Measurements from ENCODE around the gene ORAI2.
A peak's percentile ranks its signal among the peaks of the same experiment; 100 is the strongest.

The ORAI2 gene

DNA sequence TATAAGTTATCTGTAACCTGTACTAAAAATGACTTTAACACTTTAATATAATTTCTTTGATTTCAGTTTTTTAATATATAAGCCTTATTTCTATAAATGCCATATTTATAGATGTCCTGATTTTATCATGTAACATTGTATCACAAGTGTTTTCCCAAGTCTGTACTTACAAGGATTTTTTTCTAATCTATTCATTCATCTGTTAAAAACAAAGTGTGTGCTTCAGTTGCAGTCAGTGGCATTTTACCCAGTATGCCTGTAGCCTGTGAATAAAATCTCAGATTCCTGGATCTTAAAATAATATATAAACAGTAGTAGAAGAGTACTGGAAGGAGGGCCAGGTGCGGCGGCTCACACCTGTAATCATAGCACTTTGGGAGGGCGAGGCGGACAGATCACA, 19.8 kb upstream of the ORAI2 start:
- no peak for DNase-seq (ENCODE audit: low read depth, low spot score)

DNA sequence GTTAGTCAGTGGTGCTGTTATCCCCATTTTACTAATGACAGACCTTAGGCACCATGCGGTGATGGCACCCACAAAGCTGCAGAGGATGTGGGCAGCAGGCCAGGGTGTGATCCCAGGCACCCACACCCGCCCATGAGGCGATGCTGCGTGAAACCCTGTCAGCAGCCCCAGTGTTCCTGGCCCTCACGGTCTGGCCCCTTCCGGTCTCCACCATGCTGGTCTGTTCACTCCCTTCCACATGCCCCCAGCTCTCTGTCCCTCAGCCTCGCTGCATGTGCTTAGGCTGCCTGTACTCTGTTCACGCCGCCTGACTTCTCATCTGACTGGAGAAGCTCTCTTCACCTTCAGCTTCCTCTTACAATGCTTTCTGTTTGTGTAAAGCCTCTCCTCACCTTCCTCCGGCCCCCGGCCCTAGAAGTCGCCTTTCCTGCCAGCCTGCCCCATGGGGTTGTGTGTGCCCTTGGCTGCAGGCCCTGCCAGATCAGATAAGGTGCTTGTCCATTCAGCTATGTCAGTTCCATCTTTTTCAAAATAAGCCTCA, 17.6 kb upstream of the ORAI2 start:
- no peak for DNase-seq (ENCODE audit: low read depth, low spot score)

DNA sequence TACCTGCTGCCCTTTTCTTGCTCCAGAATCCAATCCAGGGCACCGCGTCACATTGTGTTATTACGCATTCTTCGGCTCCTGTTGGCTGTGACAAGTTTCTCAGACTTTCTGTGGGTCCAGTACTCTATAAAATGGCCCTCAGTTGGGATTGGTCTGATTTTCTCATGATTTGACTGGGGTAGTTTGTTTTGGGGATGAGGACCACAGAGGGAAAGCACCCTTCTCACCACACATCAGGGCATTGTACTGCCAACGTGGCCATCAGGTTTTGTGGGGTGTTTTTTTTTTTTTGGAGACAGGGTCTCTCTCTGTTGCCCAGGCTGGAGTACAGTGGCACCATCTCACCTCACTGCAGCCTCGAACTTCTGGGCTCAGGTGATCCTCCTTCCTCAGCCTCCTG, 17.0 kb upstream of the ORAI2 start:
- no peak for DNase-seq (ENCODE audit: low read depth, low spot score)

DNA sequence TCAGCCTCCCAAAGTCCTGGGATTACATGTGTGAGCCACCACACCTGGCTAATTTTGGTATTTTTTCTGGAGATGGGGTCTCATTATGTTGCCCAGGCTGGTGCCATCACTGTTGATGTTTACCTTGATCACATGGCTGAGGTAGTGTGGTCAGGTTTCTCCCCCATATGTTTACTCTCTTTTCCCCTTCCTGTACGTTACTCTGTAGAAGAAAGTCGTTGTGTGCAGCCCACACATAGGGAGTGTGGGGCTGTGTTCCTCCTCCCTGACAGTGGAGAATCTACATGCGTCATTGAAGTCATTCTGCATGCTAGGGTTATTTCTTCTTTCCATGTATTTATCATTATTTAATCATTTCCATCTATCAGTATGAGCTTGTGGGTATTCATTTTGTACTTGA, 16.3 kb upstream of the ORAI2 start:
- DNase-seq (ENCODE audit: low read depth, low spot score), result no peak

DNA sequence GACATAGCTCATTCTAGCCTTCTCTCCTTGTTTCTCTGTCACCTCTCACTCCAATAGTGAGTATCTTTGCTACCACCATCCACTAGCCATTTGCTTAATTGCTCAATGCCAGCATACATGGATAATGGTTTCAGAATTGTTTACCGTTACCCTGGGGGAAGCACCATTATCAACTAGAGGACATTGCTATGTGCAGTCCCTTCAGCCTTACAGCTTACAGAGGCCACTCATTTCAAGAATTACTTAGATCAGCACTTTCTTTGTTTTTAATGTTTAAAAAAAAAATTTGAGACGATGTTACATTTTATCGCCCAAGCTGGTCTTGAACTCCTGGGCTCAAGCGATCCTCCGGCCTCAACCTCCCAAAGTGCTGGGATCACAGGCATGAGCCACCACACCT, 14.8 kb upstream of the ORAI2 start:
- no peak for DNase-seq (ENCODE audit: low read depth, low spot score)

DNA sequence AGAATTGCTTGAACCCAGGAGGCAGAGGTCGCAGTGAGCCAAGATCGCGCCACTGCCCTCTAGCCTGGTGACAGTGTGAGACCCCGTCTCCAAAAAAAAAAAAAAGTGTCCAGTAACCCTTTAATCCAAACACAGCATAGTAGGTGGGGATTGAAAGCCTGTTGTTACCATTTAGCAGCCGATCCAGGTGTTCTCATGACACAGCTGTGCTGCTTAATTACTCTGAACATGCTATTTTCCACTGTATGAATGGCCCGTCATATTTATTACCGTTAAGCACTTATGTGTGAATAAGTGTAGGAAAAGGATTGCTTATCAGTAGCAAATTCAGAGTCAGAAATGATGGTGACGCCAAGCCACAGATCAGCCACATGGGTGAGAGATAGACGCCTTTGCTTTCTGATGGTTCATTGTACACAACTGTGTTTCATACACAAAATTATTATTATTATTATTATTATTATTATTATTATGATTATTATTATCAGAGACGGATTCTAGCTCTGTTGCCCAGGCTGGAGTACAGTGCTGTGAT, 11.6 kb upstream of the ORAI2 start:
- DNase-seq (ENCODE audit: low read depth, low spot score), result no peak

DNA sequence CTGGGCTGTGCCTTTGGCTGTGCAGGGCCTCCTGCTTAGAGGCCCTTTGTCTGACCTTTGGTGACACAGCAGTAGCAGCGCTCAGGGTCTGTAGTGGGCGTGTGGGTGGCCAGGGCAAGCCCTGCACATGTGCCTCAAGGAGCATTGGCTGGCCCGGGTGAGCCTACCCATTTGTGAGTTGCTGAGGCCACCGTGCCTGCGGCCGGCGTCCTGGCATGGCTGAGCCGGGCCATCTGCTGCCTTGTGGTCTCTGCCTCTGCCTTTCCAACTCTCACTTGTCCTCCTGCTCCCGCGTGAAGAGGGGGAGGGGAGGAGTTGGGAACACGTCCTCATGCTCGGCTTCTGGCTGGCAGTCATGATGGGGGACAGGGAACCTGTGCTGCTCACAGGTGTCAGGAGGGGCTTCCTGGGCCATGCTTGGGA, 9.2 kb upstream of the ORAI2 start:
- no peak for DNase-seq (ENCODE audit: low read depth, low spot score)

DNA sequence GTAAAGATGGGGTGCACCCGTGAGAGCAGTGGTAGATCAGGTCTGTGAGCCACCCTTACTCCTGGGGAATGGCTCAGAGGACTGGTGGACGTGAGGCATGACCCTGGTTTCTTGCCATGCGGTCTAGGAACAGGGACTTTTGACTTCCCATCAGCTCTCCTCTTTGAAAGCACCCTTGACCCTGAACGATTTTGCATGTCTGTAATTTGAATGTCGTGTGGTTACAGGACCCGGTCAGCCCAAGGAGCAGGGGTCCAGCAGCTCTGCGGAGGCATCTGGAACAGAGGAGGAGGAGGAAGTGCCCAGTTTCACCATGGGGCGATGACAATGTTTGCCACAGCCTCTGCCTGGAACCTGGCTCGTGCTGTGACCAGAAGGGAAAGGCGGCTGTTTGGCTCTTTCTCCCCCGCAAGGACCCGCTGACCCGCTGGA, 8.6 kb upstream of the ORAI2 start:
- DNase-seq (ENCODE audit: low read depth, low spot score), result no peak

DNA sequence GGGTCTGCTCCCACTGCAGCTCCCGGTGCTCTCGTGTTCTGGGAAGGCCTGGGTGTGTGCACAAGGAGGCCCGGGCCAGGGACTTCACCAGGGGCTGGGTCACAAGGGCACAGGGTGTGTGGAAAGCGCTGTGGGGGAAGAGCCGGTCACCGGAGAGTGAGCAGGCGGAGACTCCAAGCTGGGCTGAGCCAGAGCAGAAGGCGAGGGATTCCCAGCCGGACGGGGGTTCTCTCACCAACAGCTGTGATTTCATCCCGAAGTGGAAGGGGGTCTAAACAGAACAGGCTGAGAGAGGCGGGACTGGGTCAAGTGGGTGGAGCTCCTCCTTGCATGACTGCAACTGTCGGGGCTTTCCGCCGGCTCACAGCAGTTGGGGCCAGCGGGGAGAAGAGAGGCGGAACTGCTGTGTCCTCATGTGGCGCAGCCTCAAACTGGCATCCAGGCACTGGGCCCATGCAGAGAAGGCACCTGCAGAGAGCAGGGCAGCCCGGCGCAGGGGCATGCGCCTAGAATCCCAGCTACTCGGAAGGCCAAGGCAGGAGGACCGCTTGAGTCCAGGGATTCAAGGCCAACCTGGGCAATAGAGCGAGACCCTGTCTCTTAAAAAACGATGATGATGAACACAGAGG, 7.6 kb upstream of the ORAI2 start:
- DNase-seq (ENCODE audit: low read depth, low spot score), result no peak

DNA sequence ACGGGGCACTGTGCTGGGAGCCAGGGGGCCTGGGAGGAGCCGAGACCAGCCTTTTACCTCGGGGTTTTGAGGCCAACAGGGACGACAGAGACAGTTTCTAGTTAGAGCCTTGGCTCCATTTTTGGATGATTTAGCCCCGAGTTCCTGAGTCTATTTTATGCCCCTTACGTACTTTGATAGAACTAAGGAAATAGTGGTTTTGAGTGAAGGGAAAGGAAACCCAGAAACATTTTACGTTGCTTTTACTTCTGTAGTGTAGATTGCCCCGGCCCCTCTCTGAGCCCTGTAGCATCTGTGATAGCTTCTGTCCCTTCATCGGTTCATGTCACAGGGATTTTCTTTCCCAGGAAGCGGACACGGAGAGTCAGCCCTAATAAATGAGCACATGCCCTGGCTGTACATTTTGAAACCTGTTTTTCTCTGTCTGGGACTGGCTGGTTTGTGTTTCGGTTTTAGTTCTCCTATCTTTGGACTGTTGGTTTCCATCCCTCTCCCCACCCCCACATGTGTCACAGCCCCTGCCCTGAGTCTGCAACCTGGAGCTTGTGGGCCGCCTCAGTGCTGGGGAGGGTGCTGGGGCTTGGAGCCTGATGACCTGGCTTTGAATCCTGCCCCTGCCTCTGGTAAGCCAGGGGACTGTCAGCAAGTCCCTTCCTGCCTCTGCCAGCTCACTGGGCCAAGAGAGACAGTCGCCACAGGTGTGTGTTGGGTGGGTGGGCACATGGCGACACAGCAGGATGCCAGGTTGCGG, 6.9 kb upstream of the ORAI2 start:
- DNase-seq (ENCODE audit: low read depth, low spot score), result no peak

DNA sequence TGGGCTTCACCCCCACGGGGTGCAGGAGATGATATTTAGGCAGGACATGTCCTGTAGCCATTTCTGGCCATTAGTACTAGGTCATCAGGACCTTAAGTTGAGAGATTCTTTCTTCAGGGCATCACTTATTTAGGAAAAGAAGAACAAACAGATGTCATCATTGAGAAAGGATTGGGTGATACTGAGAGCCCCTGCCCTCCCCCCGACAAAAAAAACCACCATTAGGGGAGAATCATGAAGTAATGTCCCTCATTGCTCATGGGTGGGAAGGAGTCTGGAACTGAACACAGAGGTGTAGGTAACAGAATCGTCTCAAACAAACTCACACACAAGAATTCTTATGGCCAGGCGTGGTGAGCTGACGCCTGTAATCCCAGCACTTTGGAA, 6.4 kb upstream of the ORAI2 start:
- no peak for DNase-seq (ENCODE audit: low read depth, low spot score)

DNA sequence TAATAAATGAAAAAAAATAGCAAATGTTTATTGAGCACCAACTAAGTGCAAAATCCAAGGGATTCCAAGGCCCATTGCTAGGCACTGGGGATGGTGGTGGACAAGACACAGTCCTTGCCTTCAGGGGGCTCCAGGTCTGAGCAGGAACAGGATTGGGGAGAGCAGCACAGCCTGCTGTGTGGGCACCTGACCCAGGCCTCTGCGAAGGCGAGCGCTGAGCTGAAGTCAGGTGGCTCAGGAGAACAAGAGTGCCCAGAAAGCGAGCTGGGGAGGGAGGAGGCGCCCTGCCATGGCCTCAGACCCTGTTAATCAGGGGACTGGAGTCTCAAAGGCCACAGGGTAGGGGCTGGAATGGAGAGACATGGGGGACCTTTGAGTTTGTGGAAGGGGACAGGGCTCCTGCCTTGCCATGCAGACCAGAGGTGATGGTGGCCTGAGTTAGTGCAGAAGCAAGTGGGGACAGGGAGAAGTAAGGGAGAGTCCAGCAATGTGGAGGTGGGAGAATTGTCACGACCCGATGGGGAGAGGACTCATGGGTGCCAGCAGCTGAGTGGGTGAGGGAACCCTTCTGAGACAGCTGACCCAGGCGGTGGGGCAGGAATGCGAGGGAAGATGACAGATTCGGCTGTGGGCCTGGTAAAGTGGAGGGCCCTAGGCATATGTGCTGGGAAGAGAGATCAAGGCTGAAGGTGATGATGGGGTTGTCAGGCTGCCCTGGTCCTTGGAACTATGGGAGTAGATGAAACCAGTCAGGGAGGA, 4.1 kb upstream of the ORAI2 start:
- DNase-seq (ENCODE audit: low read depth, low spot score), result no peak

DNA sequence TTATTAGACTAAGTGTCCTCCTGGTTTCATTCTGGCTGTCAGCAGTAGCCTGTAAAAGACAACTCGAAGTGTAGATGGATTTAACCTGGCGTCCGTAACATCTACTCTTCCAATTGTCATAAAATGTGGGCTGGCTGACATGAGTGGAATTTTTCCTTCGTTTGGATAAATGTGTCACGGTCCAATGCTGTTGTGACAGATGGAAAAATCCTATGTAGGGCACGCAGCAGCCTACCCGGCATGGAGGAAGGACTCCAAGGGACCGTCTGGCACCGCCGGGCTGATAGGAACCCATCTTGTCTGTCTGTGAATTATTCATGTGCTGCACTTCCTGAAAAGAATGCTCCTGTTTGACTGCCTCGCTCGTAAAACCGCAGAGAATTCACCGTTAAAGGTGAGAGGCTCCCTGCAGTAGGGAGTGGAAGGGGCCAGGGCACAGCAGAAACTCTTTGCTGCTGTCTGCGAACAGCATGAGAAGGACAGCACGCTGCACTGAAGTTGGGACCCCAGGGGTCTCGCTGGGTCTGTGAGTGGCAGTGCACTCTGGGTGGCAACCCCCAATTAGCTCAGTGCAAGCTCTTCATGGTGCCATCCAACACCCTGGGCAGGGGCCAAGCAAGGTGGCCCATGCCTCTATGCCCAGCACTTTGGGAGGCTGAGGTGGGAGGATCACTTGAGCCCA, 1.6 kb upstream of the ORAI2 start:
- no peak for DNase-seq (ENCODE audit: low read depth, low spot score)

DNA sequence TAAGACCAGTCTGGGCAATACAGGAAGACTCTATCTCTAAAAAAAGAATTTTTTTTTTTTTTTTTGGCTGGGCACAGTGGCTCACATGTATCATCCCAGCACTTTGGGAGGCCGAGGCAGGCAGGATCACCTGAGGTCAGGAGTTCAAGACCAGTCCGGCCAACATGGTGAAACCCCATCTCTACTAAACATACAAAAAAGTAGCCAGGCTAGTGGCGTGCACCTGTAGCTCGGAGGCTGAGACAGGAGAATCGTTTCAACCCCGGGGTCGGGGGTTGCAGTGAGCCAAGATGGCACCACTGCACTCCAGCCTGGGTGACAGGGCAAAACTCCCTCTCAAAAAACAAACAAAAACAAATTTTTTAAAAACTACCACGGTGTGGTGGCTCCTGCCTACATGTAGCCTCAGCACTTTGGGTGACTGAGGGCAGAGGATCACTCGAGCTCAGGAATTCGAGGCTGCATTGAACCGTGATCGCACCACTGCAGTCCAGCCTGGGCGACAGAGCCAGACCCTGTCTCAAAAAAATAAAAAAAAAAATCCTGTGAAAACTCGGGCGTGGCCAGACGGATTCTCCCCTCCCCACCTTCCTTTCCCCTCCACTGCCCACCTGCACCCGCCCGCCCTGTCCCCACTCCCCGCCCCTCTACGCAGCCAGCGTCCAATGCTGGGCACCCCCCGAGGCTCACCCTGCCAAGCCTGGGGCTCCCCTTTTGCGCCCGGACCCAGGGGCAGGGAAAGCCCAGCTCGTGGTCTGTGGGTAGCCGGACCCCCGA, 745 bp upstream of the ORAI2 start:
- no peak for DNase-seq (ENCODE audit: low read depth, low spot score)

DNA sequence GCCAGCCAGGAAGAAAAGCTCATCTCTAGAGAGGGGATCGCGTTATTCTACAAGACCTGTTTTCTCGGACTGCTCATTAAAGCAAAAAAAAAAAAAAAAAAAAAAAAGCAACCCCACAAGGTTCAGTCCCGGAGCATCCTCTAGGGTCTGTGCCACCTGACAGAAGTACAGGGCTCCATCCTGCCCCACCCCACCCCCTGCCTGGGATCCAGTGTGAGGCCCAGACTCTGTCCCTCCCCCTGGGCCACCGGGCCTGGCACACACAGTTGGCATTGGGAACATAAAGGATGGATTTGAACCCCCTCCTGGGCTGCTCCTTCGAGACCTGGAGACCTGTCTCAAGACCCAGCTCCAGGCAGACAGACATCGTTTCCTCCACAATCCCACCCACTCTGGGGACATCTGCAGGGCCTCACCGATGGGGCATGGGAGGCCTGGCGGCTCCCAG, 688 bp downstream of the ORAI2 start:
- no peak for DNase-seq (ENCODE audit: low read depth, low spot score)

DNA sequence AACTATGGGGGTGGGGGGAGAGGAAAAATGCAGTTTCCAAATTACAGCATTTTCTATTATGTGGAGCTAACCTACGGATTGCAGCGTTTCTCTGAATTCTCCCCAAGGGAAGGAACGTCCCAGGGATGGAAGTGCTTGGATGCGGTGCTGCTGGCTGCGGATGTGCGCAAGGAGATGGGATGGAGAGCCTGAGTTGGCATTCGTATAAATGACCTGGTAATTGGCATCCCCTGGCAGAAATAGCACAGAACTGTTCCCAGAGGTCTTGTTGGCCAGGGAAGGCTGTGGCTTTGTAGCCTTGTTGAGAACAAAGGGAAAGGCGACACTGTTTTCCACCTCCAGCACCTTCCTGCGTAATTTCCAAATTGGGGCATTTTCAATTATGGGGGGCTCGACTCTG, 2.7 kb downstream of the ORAI2 start:
- DNase-seq (ENCODE audit: low read depth, low spot score), result no peak

DNA sequence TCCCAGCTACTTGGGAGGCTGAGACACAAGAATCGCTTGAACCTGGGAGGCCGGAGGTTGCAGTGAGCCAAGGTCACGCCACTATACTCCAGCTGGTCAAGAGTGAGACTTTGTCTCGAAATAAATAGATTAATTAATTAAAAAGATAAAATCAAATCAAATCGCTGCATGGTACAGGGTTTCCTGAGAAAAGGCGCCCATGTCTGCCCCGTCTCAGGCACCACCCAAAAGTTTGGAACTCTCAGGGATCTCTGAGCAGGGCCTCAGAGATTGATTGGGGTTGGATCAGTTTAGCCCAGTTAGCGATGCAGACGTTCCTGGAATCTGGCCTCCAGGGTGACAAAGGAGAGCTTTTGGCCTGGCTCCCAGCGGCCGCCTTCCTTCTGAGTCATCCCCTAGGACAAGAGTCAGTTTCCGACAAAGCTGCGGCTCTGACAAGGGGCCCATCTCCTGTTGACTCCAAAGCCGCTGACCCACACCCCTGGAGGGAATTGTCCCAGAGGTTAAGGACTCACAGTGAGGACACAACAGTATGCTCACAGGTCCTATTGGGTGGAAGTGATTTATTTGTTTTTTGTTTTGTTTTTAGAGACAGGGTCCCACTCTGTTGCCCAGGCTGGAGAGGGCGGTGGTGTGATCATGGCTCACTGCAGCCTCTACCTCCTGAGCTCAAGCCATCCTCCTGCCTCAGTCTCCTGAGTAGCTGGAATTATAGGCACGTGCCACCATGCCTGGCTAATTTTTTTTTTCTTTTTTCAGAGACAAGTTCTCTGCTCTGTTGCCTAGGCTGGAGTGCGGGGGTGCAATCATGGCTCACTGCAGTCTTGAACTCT, 6.8 kb downstream of the ORAI2 start:
- peak; percentile 40 for DNase-seq (ENCODE audit: low read depth, low spot score)

DNA sequence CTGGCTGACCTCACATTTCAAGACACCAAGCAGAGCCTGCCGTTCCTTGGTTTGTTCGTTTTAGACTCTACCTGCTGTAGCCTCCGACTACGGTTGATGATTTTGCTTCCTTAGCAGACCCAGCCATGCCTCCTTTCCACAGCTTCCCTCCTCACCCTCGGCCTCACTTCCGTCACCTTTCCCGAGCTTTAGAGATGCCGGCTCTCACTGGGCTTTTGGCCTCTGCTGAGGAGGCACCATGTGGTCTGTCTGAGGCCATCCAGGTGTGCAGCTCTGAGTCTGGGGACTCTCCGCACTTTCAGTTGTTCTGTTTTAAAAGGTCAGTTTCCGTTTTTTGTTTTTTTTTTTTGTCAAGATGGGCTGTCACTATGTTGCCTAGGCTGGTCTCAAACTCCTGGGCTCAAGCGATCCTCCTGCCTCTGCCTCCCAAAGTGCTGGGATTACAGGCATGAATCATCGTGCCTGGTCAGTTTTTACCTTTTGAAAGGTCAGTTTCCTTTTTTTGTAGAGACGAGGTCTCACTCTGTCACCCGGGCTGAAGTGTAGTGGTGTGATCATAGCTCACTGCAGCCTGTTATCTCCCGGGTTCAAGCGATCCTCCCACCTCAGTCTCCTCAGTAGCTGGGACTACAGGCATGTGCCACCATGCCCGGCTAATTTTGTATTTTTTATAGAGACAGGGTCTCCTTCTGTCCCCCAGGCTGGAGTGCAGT, 11.7 kb downstream of the ORAI2 start:
- DNase-seq (ENCODE audit: low read depth, low spot score), result no peak

DNA sequence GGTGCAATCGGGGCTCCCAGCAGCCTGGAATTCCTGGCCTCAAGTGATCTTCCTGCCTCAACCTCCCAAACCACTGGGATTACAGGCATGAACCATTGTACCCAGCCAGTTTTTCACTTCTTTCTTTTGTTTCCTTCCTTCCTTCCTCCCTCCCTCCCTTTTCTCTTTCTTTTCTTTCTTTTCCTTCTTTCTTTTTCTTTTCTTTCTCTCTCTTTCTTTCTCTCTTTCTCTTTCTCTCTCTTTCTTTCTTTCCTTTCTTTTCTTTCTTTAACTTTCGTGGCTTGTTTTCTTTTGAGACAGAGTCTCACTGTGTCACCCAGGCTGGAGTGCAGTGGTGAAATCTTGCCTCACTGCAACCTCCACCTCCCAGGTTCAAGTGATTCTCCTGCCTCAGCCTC, 12.3 kb downstream of the ORAI2 start:
- DNase-seq (ENCODE audit: low read depth, low spot score), result no peak
